NT2/D1 (cell line): ENCODE results near the gene PLA2G5.

Experiments
- SUZ12 ChIP-seq: IDR thresholded peaks from 2 replicates; pipeline ENCODE4 v1.6.1; 2011; ENCODE audit not compliant: insufficient read length, insufficient read depth; ENCODE audit errors: extremely low read depth
- YY1 ChIP-seq: IDR thresholded peaks from 2 replicates; pipeline ENCODE4 v1.6.1; 2011; ENCODE audit not compliant: insufficient read length, insufficient read depth
- ZNF274 ChIP-seq: IDR thresholded peaks from 2 replicates; pipeline ENCODE4 v1.6.1; 2011; ENCODE audit warnings: mild to moderate bottlenecking, low read depth, low read length

GRCh38 chr1:20125100-20125499 is 55.1 kb downstream of the PLA2G5 start:
- no peak for TF ChIP-seq YY1
- TF ChIP-seq SUZ12: no peak
- TF ChIP-seq ZNF274: no peak
